Measurements from ENCODE around the gene ZNF567. TPM values are rescaled to one million over a fixed set of nuclear protein-coding genes. Genes with fewer than 3 reads are reported as not detected.
"Not testable (repeated sequence)": the region's sequence is repeated elsewhere in the genome, so short reads cannot be mapped to it uniquely, and the experiment has no call there.

The ZNF567 gene
- total and polyA plus RNA-seq, 2 donors (not counting 1 experiment from before 2014, with no cell fraction given) = 5.6 to 6.9 TPM

- no peaks in the 10 kb centered on the region for H3K27me3 ChIP-seq (ENCODE audit: control insufficient read depth, insufficient read depth, low read length)
- no peaks in the 10 kb centered on the region for H3K79me2 ChIP-seq (ENCODE audit: control insufficient read depth, insufficient read depth, low read length)
- H3K4me1 ChIP-seq (ENCODE audit: control insufficient read depth, extremely low read depth, insufficient read depth, low read length) = no peaks in the 10 kb centered on the region
- no peak overlapping the region for H3K4me3 ChIP-seq (replicated peaks in 1 of 4; ENCODE audit: control extremely low read depth in 1 of 4, insufficient read depth in 1 of 4, low read depth in 3 of 4, low read length in 4 of 4)
- no peak overlapping the region for H3K4me2 ChIP-seq (ENCODE audit: extremely low read depth, insufficient read depth, low read length)
- no peaks in the 10 kb centered on the region for H4K20me1 ChIP-seq (ENCODE audit: control insufficient read depth, extremely low read depth, insufficient read depth, low read length)
- DNase-seq (ENCODE audit: low read depth in 2 of 2) = no peak
- no peaks in the 10 kb centered on the region for H3K36me3 ChIP-seq (ENCODE audit: control insufficient read depth, insufficient read depth, low read length)
- peaks cover 2% of the 10 kb centered on the region for H3K9me3 ChIP-seq (ENCODE audit: control insufficient read depth, insufficient read depth, low read depth, low read length)
- TF ChIP-seq EZH2 (IDR thresholded peaks at IDR 0.05; ENCODE audit: low read length, missing control alignments) = no peak
- TF ChIP-seq CTCF (conservative IDR thresholded peaks at IDR 0.05 in 1 of 2, IDR thresholded peaks at IDR 0.05 in 1 of 2; ENCODE audit: low read depth in 1 of 2, low read length in 2 of 2) = no peak
- no peak overlapping the region for H3K27ac ChIP-seq (ENCODE audit: insufficient read depth, low read length)
- no peak overlapping the region for H2AFZ ChIP-seq (ENCODE audit: low read length)
- H3K9ac ChIP-seq (ENCODE audit: insufficient read depth, low read length) = no peak overlapping the region
These were observed 19.7 kb downstream of the ZNF567 start for GRCh38 chr19:36707134-36707533.

- H3K4me1 ChIP-seq (ENCODE audit: control insufficient read depth, extremely low read depth, insufficient read depth, low read length) = no peaks in the 10 kb centered on the region
- peaks cover 2% of the 10 kb centered on the region for H3K36me3 ChIP-seq (ENCODE audit: control insufficient read depth, insufficient read depth, low read length)
- H3K4me3 ChIP-seq (replicated peaks in 1 of 4; ENCODE audit: control extremely low read depth in 1 of 4, insufficient read depth in 1 of 4, low read depth in 3 of 4, low read length in 4 of 4) = no peak overlapping the region
- no peaks in the 10 kb centered on the region for H3K79me2 ChIP-seq (ENCODE audit: control insufficient read depth, insufficient read depth, low read length)
- TF ChIP-seq EZH2 (IDR thresholded peaks at IDR 0.05; ENCODE audit: low read length, missing control alignments) = no peak
- no peak for TF ChIP-seq CTCF (conservative IDR thresholded peaks at IDR 0.05 in 1 of 2, IDR thresholded peaks at IDR 0.05 in 1 of 2; ENCODE audit: low read depth in 1 of 2, low read length in 2 of 2)
- no peaks in the 10 kb centered on the region for H3K27me3 ChIP-seq (ENCODE audit: control insufficient read depth, insufficient read depth, low read length)
- no peak overlapping the region for H3K27ac ChIP-seq (ENCODE audit: insufficient read depth, low read length)
- no peak overlapping the region for H3K4me2 ChIP-seq (ENCODE audit: extremely low read depth, insufficient read depth, low read length)
- no peak overlapping the region for H3K9ac ChIP-seq (ENCODE audit: insufficient read depth, low read length)
- H2AFZ ChIP-seq (ENCODE audit: low read length) = no peak overlapping the region
- no peak for DNase-seq (ENCODE audit: low read depth in 2 of 2)
- H3K9me3 ChIP-seq (ENCODE audit: control insufficient read depth, insufficient read depth, low read depth, low read length) = peaks cover 2% of the 10 kb centered on the region
- H4K20me1 ChIP-seq (ENCODE audit: control insufficient read depth, extremely low read depth, insufficient read depth, low read length) = no peaks in the 10 kb centered on the region
These were observed 22.0 kb downstream of the ZNF567 start for GRCh38 chr19:36709423-36709822.

- Histone ChIP-seq H3K4me2 (ENCODE audit: extremely low read depth, insufficient read depth, low read length) (no peak overlapping the region), H3K4me1 (ENCODE audit: control insufficient read depth, extremely low read depth, insufficient read depth, low read length) (no peaks in the 10 kb centered on the region), H3K27ac (ENCODE audit: insufficient read depth, low read length) (no peak overlapping the region), H3K9me3 (ENCODE audit: control insufficient read depth, insufficient read depth, low read depth, low read length) (peaks cover 2% of the 10 kb centered on the region), H3K79me2 (ENCODE audit: control insufficient read depth, insufficient read depth, low read length) (no peaks in the 10 kb centered on the region), H4K20me1 (ENCODE audit: control insufficient read depth, extremely low read depth, insufficient read depth, low read length) (no peaks in the 10 kb centered on the region), H2AFZ (ENCODE audit: low read length) (no peak overlapping the region), H3K27me3 (ENCODE audit: control insufficient read depth, insufficient read depth, low read length) (no peaks in the 10 kb centered on the region), H3K4me3 (replicated peaks in 1 of 4; ENCODE audit: control extremely low read depth in 1 of 4, insufficient read depth in 1 of 4, low read depth in 3 of 4, low read length in 4 of 4) (no peak overlapping the region), H3K36me3 (ENCODE audit: control insufficient read depth, insufficient read depth, low read length) (peaks cover 2% of the 10 kb centered on the region), H3K9ac (ENCODE audit: insufficient read depth, low read length) (no peak overlapping the region)
- peak; percentile 11 to 21 for DNase-seq (ENCODE audit: low read depth in 2 of 2)
- no peak for TF ChIP-seq CTCF (conservative IDR thresholded peaks at IDR 0.05 in 1 of 2, IDR thresholded peaks at IDR 0.05 in 1 of 2; ENCODE audit: low read depth in 1 of 2, low read length in 2 of 2)
- TF ChIP-seq EZH2 (IDR thresholded peaks at IDR 0.05; ENCODE audit: low read length, missing control alignments) = no peak
These were observed 32.5 kb downstream of the ZNF567 start for GRCh38 chr19:36719687-36720556.

GRCh38 chr19:36736166-36736565 lies 48.8 kb downstream of the ZNF567 start:
- H3K27me3 ChIP-seq (ENCODE audit: control insufficient read depth, insufficient read depth, low read length); H3K79me2 ChIP-seq (ENCODE audit: control insufficient read depth, insufficient read depth, low read length); H4K20me1 ChIP-seq (ENCODE audit: control insufficient read depth, extremely low read depth, insufficient read depth, low read length); DNase-seq (ENCODE audit: low read depth in 2 of 2); H3K36me3 ChIP-seq (ENCODE audit: control insufficient read depth, insufficient read depth, low read length); H3K9me3 ChIP-seq (ENCODE audit: control insufficient read depth, insufficient read depth, low read depth, low read length); H3K4me2 ChIP-seq (ENCODE audit: extremely low read depth, insufficient read depth, low read length); H2AFZ ChIP-seq (ENCODE audit: low read length); H3K27ac ChIP-seq (ENCODE audit: insufficient read depth, low read length); H3K4me1 ChIP-seq (ENCODE audit: control insufficient read depth, extremely low read depth, insufficient read depth, low read length); H3K9ac ChIP-seq (ENCODE audit: insufficient read depth, low read length); H3K4me3 ChIP-seq (replicated peaks in 1 of 4; ENCODE audit: control extremely low read depth in 1 of 4, insufficient read depth in 1 of 4, low read depth in 3 of 4, low read length in 4 of 4): not testable (repeated sequence)
